SU-DHL-6 (cell line): ENCODE results near the gene OTOF.

ENCODE experiments used
- EZH2phosphoT487 ChIP-seq: fragments of 200-600 bp; sonication (generic), shearing (Covaris generic); conservative IDR thresholded peaks from 2 replicates; pipeline ENCODE4 v1.6.1; 2018; ENCODE audit warnings: mild to moderate bottlenecking, antibody characterized with exemption, low read length, moderate library complexity, mixed read lengths
- TF ChIP-seq, protein P1 (sequence below): fragments of 200-600 bp; sonication (generic); IDR thresholded peaks from one replicate; pipeline ENCODE4 v1.5.1; 2017; ENCODE audit warnings: antibody characterized with exemption, mild to moderate bottlenecking, low read length, moderate library complexity; ENCODE audit not compliant: insufficient read depth, poor library complexity, severe bottlenecking

GRCh38 chr2:26515771-26516170 lies 37.8 kb upstream of the OTOF start:
- TF ChIP-seq, protein P1, sequence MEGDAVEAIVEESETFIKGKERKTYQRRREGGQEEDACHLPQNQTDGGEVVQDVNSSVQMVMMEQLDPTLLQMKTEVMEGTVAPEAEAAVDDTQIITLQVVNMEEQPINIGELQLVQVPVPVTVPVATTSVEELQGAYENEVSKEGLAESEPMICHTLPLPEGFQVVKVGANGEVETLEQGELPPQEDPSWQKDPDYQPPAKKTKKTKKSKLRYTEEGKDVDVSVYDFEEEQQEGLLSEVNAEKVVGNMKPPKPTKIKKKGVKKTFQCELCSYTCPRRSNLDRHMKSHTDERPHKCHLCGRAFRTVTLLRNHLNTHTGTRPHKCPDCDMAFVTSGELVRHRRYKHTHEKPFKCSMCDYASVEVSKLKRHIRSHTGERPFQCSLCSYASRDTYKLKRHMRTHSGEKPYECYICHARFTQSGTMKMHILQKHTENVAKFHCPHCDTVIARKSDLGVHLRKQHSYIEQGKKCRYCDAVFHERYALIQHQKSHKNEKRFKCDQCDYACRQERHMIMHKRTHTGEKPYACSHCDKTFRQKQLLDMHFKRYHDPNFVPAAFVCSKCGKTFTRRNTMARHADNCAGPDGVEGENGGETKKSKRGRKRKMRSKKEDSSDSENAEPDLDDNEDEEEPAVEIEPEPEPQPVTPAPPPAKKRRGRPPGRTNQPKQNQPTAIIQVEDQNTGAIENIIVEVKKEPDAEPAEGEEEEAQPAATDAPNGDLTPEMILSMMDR = no peak
- no peak for TF ChIP-seq EZH2phosphoT487
